GM10266 (cell line): ENCODE data around the gene NOTCH3.

ENCODE experiments used
- DNase-seq: peaks from one replicate; pipeline ENCODE4 v3.0.0; 2012; ENCODE audit errors: extremely low spot score
- TF ChIP-seq, protein P1 (sequence below): IDR thresholded peaks from 2 replicates; pipeline ENCODE4 v1.5.1; 2012; ENCODE audit warnings: mild to moderate bottlenecking, low read depth; ENCODE audit not compliant: control insufficient read depth, insufficient read depth; ENCODE audit errors: missing control alignments

Gene NOTCH3

DNA sequence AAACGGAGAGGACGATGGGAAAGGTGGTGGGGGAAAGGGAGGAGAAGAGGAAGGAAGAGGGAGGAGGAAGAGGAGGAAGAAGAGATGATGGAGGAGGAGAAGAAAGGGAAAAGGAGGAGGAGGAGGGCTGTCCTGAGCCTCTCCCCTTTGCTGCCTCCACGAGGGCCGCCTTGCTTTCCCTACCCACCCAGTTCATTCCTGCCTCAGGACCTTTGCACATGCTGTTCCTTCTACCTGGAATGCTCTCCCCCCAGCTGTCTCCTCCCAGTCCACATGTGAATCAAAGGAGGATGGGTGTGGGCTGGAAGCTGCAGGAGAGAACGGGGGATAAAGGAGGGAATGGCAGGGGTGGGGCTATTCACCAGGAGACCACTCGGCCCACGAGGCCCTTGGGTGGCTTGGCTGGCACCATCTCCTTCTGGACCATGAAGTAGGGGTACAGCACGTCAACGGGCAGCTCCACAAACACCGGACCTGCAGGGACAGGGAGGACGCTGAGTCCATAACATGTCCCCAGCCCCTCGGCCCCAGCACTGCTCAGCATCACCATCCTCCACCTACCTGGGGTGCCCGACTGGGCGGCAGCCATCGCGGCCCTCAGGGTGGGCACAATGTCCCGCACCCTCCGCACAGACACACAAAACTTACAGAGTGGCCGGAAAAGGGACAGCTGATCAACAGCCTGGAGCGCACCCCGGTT is 78.3 kb downstream of the NOTCH3 start:
- TF ChIP-seq, protein P1, sequence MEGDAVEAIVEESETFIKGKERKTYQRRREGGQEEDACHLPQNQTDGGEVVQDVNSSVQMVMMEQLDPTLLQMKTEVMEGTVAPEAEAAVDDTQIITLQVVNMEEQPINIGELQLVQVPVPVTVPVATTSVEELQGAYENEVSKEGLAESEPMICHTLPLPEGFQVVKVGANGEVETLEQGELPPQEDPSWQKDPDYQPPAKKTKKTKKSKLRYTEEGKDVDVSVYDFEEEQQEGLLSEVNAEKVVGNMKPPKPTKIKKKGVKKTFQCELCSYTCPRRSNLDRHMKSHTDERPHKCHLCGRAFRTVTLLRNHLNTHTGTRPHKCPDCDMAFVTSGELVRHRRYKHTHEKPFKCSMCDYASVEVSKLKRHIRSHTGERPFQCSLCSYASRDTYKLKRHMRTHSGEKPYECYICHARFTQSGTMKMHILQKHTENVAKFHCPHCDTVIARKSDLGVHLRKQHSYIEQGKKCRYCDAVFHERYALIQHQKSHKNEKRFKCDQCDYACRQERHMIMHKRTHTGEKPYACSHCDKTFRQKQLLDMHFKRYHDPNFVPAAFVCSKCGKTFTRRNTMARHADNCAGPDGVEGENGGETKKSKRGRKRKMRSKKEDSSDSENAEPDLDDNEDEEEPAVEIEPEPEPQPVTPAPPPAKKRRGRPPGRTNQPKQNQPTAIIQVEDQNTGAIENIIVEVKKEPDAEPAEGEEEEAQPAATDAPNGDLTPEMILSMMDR = no peak
- DNase-seq = no peak

DNA sequence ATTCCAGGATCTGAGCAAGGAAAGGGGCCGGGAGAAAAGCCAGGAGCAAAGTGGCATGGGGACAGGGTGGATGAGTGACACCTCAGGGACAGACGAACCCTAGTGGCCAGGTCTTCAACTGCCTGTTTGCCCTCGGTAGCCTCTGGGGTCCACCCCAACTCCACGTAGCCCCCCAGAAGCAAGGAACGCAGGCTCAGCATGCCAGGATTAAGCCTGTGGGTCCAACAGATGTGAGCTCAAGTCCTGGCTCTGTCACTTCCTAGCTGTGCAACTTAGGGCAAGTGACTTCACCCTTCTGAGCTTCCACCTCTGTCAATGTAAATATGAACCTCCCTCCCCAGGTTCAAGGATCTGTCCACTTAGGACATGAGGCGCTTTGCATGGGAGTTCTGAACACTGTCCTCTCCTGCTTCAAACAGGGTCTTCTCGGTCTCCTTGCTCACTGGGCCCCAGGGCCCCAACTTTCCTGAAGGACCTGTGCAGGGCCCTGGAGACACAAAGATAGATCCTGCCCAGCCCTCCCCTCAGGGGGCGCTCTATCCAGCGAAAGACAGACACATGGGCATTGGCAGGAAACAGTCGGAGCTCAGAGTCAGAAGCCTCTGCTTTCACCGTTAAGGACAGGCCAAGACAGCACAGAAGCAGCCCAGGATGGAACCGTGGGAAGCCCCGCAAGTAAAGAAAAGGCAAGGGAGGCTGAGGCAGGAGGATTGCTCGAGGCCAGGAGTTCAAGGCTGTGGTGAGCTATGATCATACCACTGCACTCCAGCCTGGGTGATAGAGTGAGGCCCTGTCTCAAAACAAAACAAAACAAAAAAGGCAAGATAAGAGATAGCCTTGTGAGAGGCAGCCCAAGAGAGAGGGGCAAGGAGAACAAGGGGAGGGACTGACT is 80.4 kb downstream of the NOTCH3 start:
- DNase-seq = no peak

DNA sequence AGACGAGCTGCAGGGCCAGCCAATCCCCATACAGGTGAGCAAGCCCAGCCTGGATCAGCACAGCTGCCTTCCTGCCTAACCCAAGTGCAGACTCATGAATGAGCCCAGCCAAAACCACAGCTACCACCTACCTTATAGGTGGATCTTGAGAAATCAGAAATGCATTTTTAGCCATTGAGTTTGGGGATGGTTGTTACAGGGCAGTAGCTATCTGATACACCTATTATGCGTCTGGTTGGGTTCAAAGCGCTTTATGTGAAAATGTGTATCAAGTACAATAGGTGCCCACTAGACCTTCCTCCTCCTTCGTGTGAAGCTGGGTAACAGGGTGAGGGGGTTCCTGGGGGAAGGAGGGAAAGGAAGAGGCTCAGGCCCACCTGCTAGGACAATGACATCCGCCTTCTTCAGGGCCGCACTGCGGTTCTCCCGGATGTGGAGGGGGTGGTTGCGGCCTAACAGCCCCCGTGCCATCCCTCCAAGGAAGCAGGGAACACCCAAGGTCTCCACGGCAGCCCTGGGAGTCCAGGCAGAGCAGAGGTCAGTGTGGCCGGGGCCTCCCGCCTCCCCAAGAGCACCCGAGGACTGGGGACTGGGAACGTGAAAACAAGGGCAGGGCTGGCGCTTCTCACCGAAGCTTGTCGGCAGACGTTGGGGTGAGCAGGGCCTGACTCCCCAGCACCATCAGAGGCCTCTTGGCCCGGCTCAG is 81.9 kb downstream of the NOTCH3 start:
- DNase-seq = no peak
- TF ChIP-seq, protein P1 = no peak

More for the DNA sequence above, 80.4 kb downstream of the NOTCH3 start:
- TF ChIP-seq, protein P1 = no peak

DNA sequence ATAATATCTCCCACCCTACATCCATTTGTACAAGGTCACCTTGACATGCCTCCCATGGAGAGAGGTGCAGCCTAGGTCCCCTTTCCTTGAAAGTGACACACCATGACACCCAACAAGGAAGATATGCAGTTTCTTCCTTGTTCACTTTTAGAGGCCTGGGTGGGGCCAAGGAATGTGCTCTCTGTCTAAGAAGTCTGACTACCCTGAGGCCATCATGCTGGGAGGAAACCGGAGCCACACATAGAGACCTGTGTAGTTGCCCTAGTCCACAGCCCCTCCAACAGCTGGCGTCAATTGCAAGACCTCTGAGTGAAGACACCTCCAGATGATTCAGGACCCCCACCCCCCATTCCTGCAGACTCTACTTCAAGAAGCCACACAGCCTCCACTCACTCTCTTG is 82.5 kb downstream of the NOTCH3 start:
- DNase-seq = no peak
- TF ChIP-seq, protein P1 = no peak

DNA sequence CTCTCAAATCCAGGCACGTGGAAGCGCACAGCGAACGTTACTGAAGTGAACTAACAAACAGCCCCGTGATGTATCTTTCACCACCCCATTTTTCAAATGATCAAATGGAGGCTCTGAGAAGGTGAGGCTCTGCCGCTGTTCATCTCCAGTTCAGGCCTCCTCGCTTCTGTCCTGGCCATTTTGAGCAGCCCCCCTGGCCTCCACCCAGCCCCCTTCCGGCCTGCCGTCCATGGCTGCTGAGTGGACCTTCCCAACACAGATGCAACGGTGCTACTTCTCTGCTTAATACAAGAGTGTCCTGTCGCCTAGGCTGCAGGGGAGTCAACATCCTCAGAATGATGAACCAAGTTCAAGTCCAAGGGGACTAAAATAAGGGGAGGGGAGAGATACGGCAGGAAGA is 83.9 kb downstream of the NOTCH3 start:
- DNase-seq = no peak
- TF ChIP-seq, protein P1 = no peak

DNA sequence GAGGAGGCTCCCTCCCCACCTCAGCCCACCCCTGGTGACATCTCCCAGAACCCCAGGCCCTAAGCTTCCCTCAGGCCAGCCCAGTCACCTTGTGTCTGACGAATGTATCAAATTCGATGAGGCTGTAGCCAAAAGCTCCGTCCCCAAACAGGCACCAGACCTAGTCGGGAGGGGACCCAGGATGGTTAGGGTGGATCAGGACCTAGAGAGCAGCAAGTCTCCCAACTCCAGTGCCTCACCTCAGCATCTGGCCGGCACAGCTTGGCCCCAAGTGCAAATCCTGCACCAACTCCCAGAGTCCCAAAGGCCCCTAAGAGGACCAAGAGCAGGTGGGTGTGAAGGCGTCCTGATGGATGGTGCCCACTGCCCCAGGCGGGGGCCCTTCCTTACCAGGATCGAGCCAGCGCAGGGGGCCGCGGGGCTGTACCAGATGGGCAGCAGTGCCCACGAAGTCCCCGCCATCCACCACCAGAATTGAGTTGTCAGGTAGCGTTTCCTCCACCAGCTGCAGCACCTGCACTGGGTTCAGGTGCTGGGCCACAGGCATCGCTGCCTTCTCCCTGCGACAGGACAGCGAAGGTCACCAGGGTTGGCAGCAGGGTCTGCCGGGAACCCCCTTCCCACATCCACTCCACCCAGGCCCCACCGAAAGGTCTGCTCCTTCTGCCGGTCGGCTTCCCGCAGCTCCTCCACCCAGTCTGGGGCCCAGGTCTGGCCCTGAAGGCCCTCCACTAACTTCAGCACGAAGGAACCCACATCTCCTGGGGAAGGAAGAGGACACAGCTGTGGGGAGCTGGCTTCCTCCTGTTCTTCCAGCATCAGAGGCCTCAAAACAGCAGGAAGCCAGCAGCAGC is 84.8 kb downstream of the NOTCH3 start:
- TF ChIP-seq, protein P1 = no peak
- DNase-seq = no peak
